Smooth muscle cell of the umbilical artery (primary cell): ENCODE results near the gene RBM7. TPM values are rescaled to one million over a fixed set of nuclear protein-coding genes. Genes with fewer than 3 reads are reported as not detected.

Experiments
- total RNA-seq: library from RNA; depleted of rRNA; stranded (reverse); fragments of >200 nt; gene quantifications from 2 replicates; pipeline ENCODE4 v1.2.3, GENCODE V29; 2014

RBM7 gene, protein sequence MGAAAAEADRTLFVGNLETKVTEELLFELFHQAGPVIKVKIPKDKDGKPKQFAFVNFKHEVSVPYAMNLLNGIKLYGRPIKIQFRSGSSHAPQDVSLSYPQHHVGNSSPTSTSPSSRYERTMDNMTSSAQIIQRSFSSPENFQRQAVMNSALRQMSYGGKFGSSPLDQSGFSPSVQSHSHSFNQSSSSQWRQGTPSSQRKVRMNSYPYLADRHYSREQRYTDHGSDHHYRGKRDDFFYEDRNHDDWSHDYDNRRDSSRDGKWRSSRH
- total RNA-seq, result 44.5 and 59.6 TPM in 2 replicates

DNA sequence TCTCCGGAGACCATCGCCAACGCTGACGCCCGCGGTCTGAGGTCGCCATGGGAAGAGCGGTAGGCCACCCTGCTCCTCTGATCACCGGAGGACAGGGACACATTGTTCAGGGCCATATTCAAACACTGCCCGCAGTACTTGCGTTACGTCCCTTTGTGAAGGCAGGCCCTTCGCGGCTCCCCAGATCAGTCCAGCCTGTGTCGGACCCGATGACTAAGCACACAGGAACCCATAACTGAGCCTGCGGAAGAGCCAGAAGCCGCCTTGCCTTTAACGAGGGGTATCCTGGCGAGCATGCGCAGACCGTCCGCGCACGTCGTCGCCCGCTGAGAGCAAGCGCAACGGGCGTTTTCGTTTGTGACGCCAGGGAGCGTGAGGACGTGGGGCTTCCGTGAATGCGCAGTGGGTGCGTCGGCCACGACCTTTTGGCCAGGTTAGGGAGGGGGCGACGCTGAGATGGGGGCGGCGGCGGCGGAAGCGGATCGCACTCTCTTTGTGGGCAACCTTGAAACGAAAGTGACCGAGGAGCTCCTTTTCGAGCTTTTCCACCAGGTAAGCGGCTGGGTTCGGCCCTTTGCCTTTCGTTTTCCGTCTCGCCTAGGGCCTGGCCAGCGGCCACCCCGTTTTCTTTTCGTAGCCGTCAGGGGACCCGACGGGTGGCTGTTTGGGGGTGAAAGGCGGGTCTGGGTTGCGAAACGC, at the start of gene RBM7, which contains the start of gene C11orf71:
RBM7 (plus strand) TSS at position 451 of the 699 bp plus-strand sequence; CDS start at position 457, 6 bp downstream.
C11orf71 (minus strand) TSS at position 296 of the 699 bp plus-strand sequence; CDS start at position 116, 180 bp downstream.

GRCh38 chr11:114439229-114440120, 39.0 kb downstream of the RBM7 start, which contains the start of gene REXO2:
REXO2 (plus strand) TSS chr11:114439467; CDS start chr11:114439529, 62 bp downstream.

Other genes with a start within 250 kb of the RBM7 start
- gene NNMT, start 104.3 kb upstream of the RBM7 start, total RNA-seq, result 315 and 919 TPM in 2 replicates
- gene C11orf71, start 155 bp upstream of the RBM7 start, total RNA-seq, result 2.3 and 3.9 TPM in 2 replicates
- 213 and 303 TPM in 2 replicates for gene REXO2, start 38.8 kb downstream of the RBM7 start, total RNA-seq
- not detected in 2 replicates for gene NXPE1, start 159.2 kb downstream of the RBM7 start, total RNA-seq
- gene NXPE4, start 195.1 kb downstream of the RBM7 start, total RNA-seq, result not detected in 2 replicates